Tibial nerve (tissue), 4 donors: ENCODE measurements around the gene PRKG1.

Experiments used
- EP300 ChIP-seq, 2 donors: sonication (generic); formaldehyde crosslinking; IDR thresholded peaks; one replicate each; pipeline ENCODE4 v1.6.1; 2017; ENCODE audit warnings: antibody characterized with exemption in 2 of 2, mild to moderate bottlenecking in 1 of 2
- TF ChIP-seq, protein P1 (sequence below), 5 experiments: fragments of 200-600 bp in 3 of 5; fragments of 450-650 bp in 2 of 5; sonication (generic) in 3 of 5; IDR thresholded peaks; one replicate each; pipeline ENCODE4 v1.5.1; 2016 to 2019; ENCODE audit warnings: antibody characterized with exemption in 5 of 5, mild to moderate bottlenecking in 3 of 5, moderate library complexity in 2 of 5

- TF ChIP-seq, protein P1, sequence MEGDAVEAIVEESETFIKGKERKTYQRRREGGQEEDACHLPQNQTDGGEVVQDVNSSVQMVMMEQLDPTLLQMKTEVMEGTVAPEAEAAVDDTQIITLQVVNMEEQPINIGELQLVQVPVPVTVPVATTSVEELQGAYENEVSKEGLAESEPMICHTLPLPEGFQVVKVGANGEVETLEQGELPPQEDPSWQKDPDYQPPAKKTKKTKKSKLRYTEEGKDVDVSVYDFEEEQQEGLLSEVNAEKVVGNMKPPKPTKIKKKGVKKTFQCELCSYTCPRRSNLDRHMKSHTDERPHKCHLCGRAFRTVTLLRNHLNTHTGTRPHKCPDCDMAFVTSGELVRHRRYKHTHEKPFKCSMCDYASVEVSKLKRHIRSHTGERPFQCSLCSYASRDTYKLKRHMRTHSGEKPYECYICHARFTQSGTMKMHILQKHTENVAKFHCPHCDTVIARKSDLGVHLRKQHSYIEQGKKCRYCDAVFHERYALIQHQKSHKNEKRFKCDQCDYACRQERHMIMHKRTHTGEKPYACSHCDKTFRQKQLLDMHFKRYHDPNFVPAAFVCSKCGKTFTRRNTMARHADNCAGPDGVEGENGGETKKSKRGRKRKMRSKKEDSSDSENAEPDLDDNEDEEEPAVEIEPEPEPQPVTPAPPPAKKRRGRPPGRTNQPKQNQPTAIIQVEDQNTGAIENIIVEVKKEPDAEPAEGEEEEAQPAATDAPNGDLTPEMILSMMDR (IDR thresholded peaks at IDR 0.05), result no peak
- no peak for TF ChIP-seq EP300 (IDR thresholded peaks at IDR 0.05)
These were observed 626.0 kb downstream of the PRKG1 start for GRCh38 chr10:51700228-51700817.
